ENCODE results near the gene CFAP77. TPM values are rescaled to one million over a fixed set of nuclear protein-coding genes. Genes with fewer than 3 reads are reported as not detected.

CFAP77 gene
- total RNA-seq, 1 donor, result under 0.01 TPM

GRCh38 chr9:132443951-132444607, 34.1 kb downstream of the CFAP77 start:
- TF ChIP-seq CTCF (IDR thresholded peaks at IDR 0.05; ENCODE audit: insufficient read depth, low read depth, low read length), result no peak
- DNase-seq (ENCODE audit: low read depth), result no peak
- no peak overlapping the region for H3K4me3 ChIP-seq (ENCODE audit: low read depth, low read length)

- no peak for TF ChIP-seq CTCF (IDR thresholded peaks at IDR 0.05; ENCODE audit: insufficient read depth, low read depth, low read length)
- no peak for DNase-seq (ENCODE audit: low read depth)
- H3K4me3 ChIP-seq (ENCODE audit: low read depth, low read length), result no peak overlapping the region
Measured at GRCh38 chr9:132446887-132447286, 36.9 kb downstream of the CFAP77 start.

GRCh38 chr9:132447346-132447745, 37.3 kb downstream of the CFAP77 start:
- TF ChIP-seq CTCF (IDR thresholded peaks at IDR 0.05; ENCODE audit: insufficient read depth, low read depth, low read length), result peak; percentile 16
- H3K4me3 ChIP-seq (ENCODE audit: low read depth, low read length), result no peak overlapping the region
- DNase-seq (ENCODE audit: low read depth), result no peak

GRCh38 chr9:132447902-132448301, 37.9 kb downstream of the CFAP77 start:
- H3K4me3 ChIP-seq (ENCODE audit: low read depth, low read length), result no peak overlapping the region
- no peak for DNase-seq (ENCODE audit: low read depth)
- TF ChIP-seq CTCF (IDR thresholded peaks at IDR 0.05; ENCODE audit: insufficient read depth, low read depth, low read length), result no peak

GRCh38 chr9:132451276-132451675, 41.3 kb downstream of the CFAP77 start:
- no peak overlapping the region for H3K4me3 ChIP-seq (ENCODE audit: low read depth, low read length)
- no peak for DNase-seq (ENCODE audit: low read depth)
- TF ChIP-seq CTCF (IDR thresholded peaks at IDR 0.05; ENCODE audit: insufficient read depth, low read depth, low read length), result no peak

GRCh38 chr9:132456241-132456640, 46.2 kb downstream of the CFAP77 start:
- DNase-seq (ENCODE audit: low read depth), result no peak
- no peak overlapping the region for H3K4me3 ChIP-seq (ENCODE audit: low read depth, low read length)
- no peak for TF ChIP-seq CTCF (IDR thresholded peaks at IDR 0.05; ENCODE audit: insufficient read depth, low read depth, low read length)

Data from fibroblast of villous mesenchyme (primary cell).